GM12878 (cell line): ENCODE data around the gene ARHGEF7. TPM values are rescaled to one million over a fixed set of nuclear protein-coding genes. Genes with fewer than 3 reads are reported as not detected.

Source experiments
- ATAC-seq: fragments of 200-7000 bp; cut with Tn5 transposase; 3 replicates; pipeline ENCODE4 v1.9.1; 2020; ENCODE audit warnings: mild to moderate bottlenecking, moderate library complexity
- BruUV-seq: library from RNA; stranded (reverse); fragments of 400-500 nt; replicated peaks from 2 replicates; lab custom pipeline; 2021; lab: Mats Ljungman, UMichigan
- CTCF ChIA-PET: fragments of 300-600 bp; sonication (Branson Sonifier 250); formaldehyde crosslinking; extraction: SDS; loops from one replicate; lab custom pipeline; 2021; ENCODE audit warnings: inconsistent platforms; lab: Yijun Ruan, JAX
- POLR2A ChIA-PET: fragments of 350-600 bp; formaldehyde crosslinking; extraction: SDS; loops from one replicate; lab custom pipeline; 2021; ENCODE audit warnings: inconsistent platforms; lab: Charles Lee
- RAD21 ChIA-PET: fragments of 300-600 bp; sonication (Branson Sonifier 250); formaldehyde crosslinking; loops from one replicate; lab custom pipeline; 2023; ENCODE audit warnings: antibody characterized with exemption; ENCODE audit not compliant: unreplicated experiment; lab: Charles Lee
- SMC1A ChIA-PET: fragments of 300-600 bp; sonication (Branson Sonifier 250); formaldehyde crosslinking; loops from one replicate; lab custom pipeline; 2023; ENCODE audit not compliant: unreplicated experiment, uncharacterized antibody; lab: Charles Lee
- DNase-seq: peaks from one replicate; pipeline ENCODE4 v3.0.0-alpha.2; 2011; ENCODE audit warnings: low read depth, low spot score
- FAIRE-seq: peaks from 3 replicates; lab custom pipeline; 2011; peaks lifted over from hg19 to GRCh38; lab: Jason Lieb, UNC
- H2AFZ ChIP-seq: 2 replicates; pipeline ENCODE4 v1.6.0; 2011; ENCODE audit warnings: low read depth, low read length, control low read depth; ENCODE audit not compliant: control insufficient read depth
- H3K27ac ChIP-seq: 2 replicates; pipeline ENCODE4 v1.5.1; 2011; ENCODE audit warnings: control low read depth; ENCODE audit not compliant: control insufficient read depth, insufficient read depth
- H3K27me3 ChIP-seq, 2 experiments: replicated peaks in 1 of 2; 2 replicates each; pipeline versions ENCODE4 v1.6.0 to v1.6.1; 2011; ENCODE audit warnings: low read length in 1 of 2; ENCODE audit not compliant: control insufficient read depth in 2 of 2, insufficient read depth in 2 of 2
- H3K36me3 ChIP-seq, 2 experiments: 2 replicates each; pipeline ENCODE4 v1.5.1; 2011; ENCODE audit warnings: low read length in 1 of 2; ENCODE audit not compliant: control insufficient read depth in 2 of 2, insufficient read depth in 2 of 2
- H3K4me1 ChIP-seq: 2 replicates; pipeline ENCODE4 v1.6.1; 2011; ENCODE audit warnings: mild to moderate bottlenecking, low read length, moderate library complexity, mixed read lengths; ENCODE audit not compliant: control insufficient read depth, insufficient read depth
- H3K4me2 ChIP-seq: 2 replicates; pipeline ENCODE4 v1.6.0; 2011; ENCODE audit warnings: control low read depth; ENCODE audit not compliant: control insufficient read depth, insufficient read depth
- H3K4me3 ChIP-seq: fragments of 200-600 bp; sonication (generic); 2 replicates; pipeline ENCODE4 v1.5.1; 2016
- H3K79me2 ChIP-seq: 2 replicates; pipeline ENCODE4 v1.6.0; 2011; ENCODE audit warnings: low read length; ENCODE audit not compliant: control insufficient read depth, insufficient read depth
- H3K9ac ChIP-seq: 2 replicates; pipeline ENCODE4 v1.8.0; 2011; ENCODE audit warnings: low read length, control low read depth, mixed read lengths; ENCODE audit not compliant: control insufficient read depth, insufficient read depth
- H3K9me3 ChIP-seq: replicated peaks from 3 replicates; pipeline ENCODE4 v1.5.1; 2011; ENCODE audit warnings: mild to moderate bottlenecking, low read length; ENCODE audit not compliant: control insufficient read depth, insufficient read depth
- H4K20me1 ChIP-seq: 2 replicates; pipeline ENCODE4 v1.6.0; 2011; ENCODE audit not compliant: control insufficient read depth, insufficient read depth
- BCL11A ChIP-seq: IDR thresholded peaks from 2 replicates; pipeline ENCODE4 v1.6.1; 2011; ENCODE audit warnings: low read depth, low read length
- FOXK2 ChIP-seq: fragments of 450-650 bp; IDR thresholded peaks from 2 replicates; pipeline ENCODE4 v1.6.1; 2017; ENCODE audit warnings: mild to moderate bottlenecking, moderate library complexity
- HDAC6 ChIP-seq: fragments of 200-600 bp; sonication (generic); IDR thresholded peaks from one replicate; pipeline ENCODE4 v1.8.0; 2017; ENCODE audit warnings: antibody characterized with exemption; ENCODE audit not compliant: unreplicated experiment
- MTA3 ChIP-seq: IDR thresholded peaks from 2 replicates; pipeline ENCODE4 v1.6.1; 2012; ENCODE audit warnings: low read length, inconsistent platforms, borderline replicate concordance
- NBN ChIP-seq: fragments of 450-650 bp; IDR thresholded peaks from 2 replicates; pipeline ENCODE4 v1.6.1; 2016
- NFYB ChIP-seq: IDR thresholded peaks from 2 replicates; pipeline ENCODE4 v1.6.1; 2011; ENCODE audit warnings: low read depth, mild to moderate bottlenecking, low read length, improper control_type of control experiment, moderate library complexity; ENCODE audit not compliant: insufficient read depth
- PBX3 ChIP-seq: IDR thresholded peaks from 2 replicates; pipeline ENCODE4 v1.6.1; 2011; ENCODE audit warnings: mild to moderate bottlenecking, low read depth, low read length, moderate library complexity; ENCODE audit not compliant: insufficient replicate concordance
- POLR2A ChIP-seq: IDR thresholded peaks from 2 replicates; pipeline ENCODE4 v1.6.1; 2011; ENCODE audit warnings: low read depth, mild to moderate bottlenecking, low read length
- RAD21 ChIP-seq: IDR thresholded peaks from 2 replicates; pipeline ENCODE4 v1.6.1; 2011; ENCODE audit warnings: mild to moderate bottlenecking, low read depth, low read length, moderate library complexity; ENCODE audit not compliant: insufficient read depth
- SP1 ChIP-seq: IDR thresholded peaks from one replicate; pipeline ENCODE4 v1.6.1; 2011; ENCODE audit warnings: low read depth, low read length
- TAF1 ChIP-seq: IDR thresholded peaks from 2 replicates; pipeline ENCODE4 v1.6.1; 2011; ENCODE audit warnings: mild to moderate bottlenecking, low read depth, low read length, borderline replicate concordance
- TARDBP ChIP-seq: IDR thresholded peaks from 2 replicates; pipeline ENCODE4 v1.6.1; 2016; ENCODE audit warnings: borderline replicate concordance
- TBL1XR1 ChIP-seq: IDR thresholded peaks from 2 replicates; pipeline ENCODE4 v1.6.1; 2012; ENCODE audit warnings: low read depth, low read length, improper control_type of control experiment
- ZNF217 ChIP-seq: fragments of 450-650 bp; IDR thresholded peaks from 2 replicates; pipeline ENCODE4 v1.6.1; 2017; ENCODE audit warnings: antibody characterized with exemption, mild to moderate bottlenecking
- ZNF384 ChIP-seq: IDR thresholded peaks from 2 replicates; pipeline ENCODE4 v1.6.1; 2012; ENCODE audit warnings: low read depth, mild to moderate bottlenecking, low read length, improper control_type of control experiment, borderline replicate concordance
- WGBS: methylation state at CpG from one replicate; pipeline ENCODE4 v1.1.6; 2016; ENCODE audit warnings: low lambda C conversion rate; ENCODE audit not compliant: insufficient replicate concordance, insufficient coverage; ENCODE audit errors: missing lambda C conversion rate; 5-methylcytosine and 5-hydroxymethylcytosine counted together
- in situ Hi-C: fragments of 300-500 bp; cut with MboI; formaldehyde crosslinking; loops from 9 replicates; pipeline ENCODE4 v1.14.3; 2018; ENCODE audit warnings: mixed read lengths
- intact Hi-C: fragments of 100-400 bp; cut with micrococcal nuclease; formaldehyde crosslinking; loops from one replicate; pipeline ENCODE4 v1.14.2; 2022; ENCODE audit not compliant: unreplicated experiment
- polyA plus RNA-seq, 11 experiments: library from polyadenylated mRNA; depleted of rRNA in 4 of 11; unstranded in 6 of 11; stranded (reverse) in 5 of 11; fragments of >200 nt; fragmentation: Nextera tagmentation in 4 of 11; fragmentation: Illumina TruSeq in 1 of 11; extraction: Ambion mirVana in 4 of 11; extraction: Trizol in 1 of 11; gene quantifications; 1 replicate in 1 of 11; 2 replicates in 10 of 11; pipeline versions ENCODE4 v1.2.1 to v1.2.3, GENCODE V29; 2011 to 2016; ENCODE audit warnings: inconsistent platforms in 2 of 11, missing spikeins in 2 of 11, low read depth in 1 of 11
- total RNA-seq, 4 experiments: library from RNA; depleted of rRNA in 3 of 4; stranded (reverse); fragments of >200 nt in 3 of 4; fragmentation: Illumina TruSeq in 1 of 4; extraction: Trizol in 1 of 4; gene quantifications; 2 replicates each; pipeline versions ENCODE4 v1.2.1 to v1.2.3, GENCODE V29; 2013 to 2021

Gene ARHGEF7
- total and polyA plus RNA-seq, 10 of the 15 experiments (the other 5 are each of a cell fraction or from before 2014, with no cell fraction given) = 4.7 to 65.5 (median 36.6) TPM

DNA sequence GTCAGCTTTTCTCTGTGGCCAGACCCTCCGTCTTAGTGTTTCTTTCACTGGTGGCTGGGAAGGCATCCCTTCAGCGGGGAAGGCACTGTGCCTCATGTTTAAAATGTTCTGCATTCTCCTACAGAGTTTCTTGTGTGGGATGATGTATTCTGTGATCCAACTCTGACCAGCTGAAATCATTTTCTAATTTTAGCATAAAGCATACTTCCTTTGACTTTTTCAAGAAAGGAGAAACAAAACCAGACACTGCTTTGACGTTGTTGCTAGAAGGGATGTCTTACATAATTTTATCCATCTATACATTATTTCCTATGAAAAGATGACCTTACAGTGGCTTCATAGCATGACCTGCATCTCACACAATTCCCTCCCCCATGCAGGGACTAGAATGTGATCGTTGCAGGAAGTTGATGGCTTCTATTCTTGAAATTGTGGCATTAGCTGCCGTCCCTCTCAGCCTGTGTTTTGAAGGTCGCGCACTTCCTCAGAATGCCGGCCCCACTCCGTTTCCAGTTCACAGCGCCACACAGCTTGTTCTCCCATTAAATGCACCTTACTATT is 166.7 kb downstream of the ARHGEF7 start:
- BruUV-seq = no TSS peak
- RAD21 ChIA-PET = interaction anchor here (1.3 kb wide), 1 partner anchor 214 kb away, joined by 4 read pairs; no protein-coding TSS in a partner anchor
- CTCF ChIA-PET = interaction anchor here (1.3 kb wide), 1 partner anchor 214 kb away, joined by 4 read pairs; no protein-coding TSS in a partner anchor

DNA sequence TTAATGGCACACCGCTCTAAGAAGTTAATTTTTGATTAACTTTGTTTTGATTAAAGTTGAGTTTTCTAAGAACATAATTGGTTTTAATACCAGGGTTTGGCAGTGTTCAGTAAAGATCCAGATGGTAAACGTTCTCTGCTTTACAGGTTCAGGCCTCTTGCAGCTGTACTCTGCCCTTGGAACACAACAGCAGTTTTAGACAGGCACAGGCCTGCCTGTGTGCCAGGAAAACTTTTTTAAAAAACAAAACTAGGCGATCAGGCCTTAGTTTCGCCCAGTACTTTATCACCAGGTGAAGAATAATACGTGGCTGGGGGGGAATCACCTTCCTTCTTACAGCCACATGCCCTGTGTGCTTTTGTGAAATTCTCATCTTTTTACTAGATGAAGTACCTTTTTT is 167.3 kb downstream of the ARHGEF7 start:
- 96% methylated on average over 5 of the region's 5 CpGs for WGBS
- peaks cover 35 to 49% of the 10 kb centered on the region in 2 experiments for H3K36me3 ChIP-seq
- H3K9me3 ChIP-seq = no peaks in the 10 kb centered on the region
- H3K4me3 ChIP-seq = no peak overlapping the region
- no peaks in the 10 kb centered on the region for H4K20me1 ChIP-seq
- H3K4me1 ChIP-seq = no peaks in the 10 kb centered on the region
- no peak overlapping the region for H3K4me2 ChIP-seq
- no peaks in the 10 kb centered on the region for H3K79me2 ChIP-seq
- CTCF ChIA-PET = no interaction called here
- no peak for ATAC-seq
- RAD21 ChIA-PET = no interaction called here
- intact Hi-C loops (no loop called here), in situ Hi-C loops (no loop called here)
- no peak overlapping the region for H2AFZ ChIP-seq
- DNase-seq = no peak
- no peak overlapping the region for H3K27ac ChIP-seq
- SMC1A ChIA-PET = no interaction called here
- no peak overlapping the region for H3K9ac ChIP-seq
- BruUV-seq = no TSS peak
- POLR2A ChIA-PET = no interaction called here
- no peaks in the 10 kb centered on the region for H3K27me3 ChIP-seq
- TF ChIP-seq ZNF384 (no peak), NBN (no peak), PBX3 (no peak), SP1 (no peak), BCL11A (no peak)
- FAIRE-seq = no peak

More for the DNA sequence above, 166.7 kb downstream of the ARHGEF7 start:
- H2AFZ ChIP-seq = no peak overlapping the region
- H3K79me2 ChIP-seq = no peaks in the 10 kb centered on the region
- intact Hi-C loops (no loop called here), in situ Hi-C loops (no loop called here)
- H3K9me3 ChIP-seq = no peaks in the 10 kb centered on the region
- WGBS = 68% methylated on average over 10 of the region's 10 CpGs
- DNase-seq = no peak
- H3K36me3 ChIP-seq = peaks cover 30 to 49% of the 10 kb centered on the region in 2 experiments
- ChIA-PET SMC1A (interaction anchor here (0.7 to 1.4 kb wide), 2 partner anchors 17 to 214 kb away, joined by 3 to 4 read pairs; no protein-coding TSS in a partner anchor), POLR2A (no interaction called here)
- FAIRE-seq = peak; percentile 13
- H4K20me1 ChIP-seq = no peaks in the 10 kb centered on the region
- H3K27me3 ChIP-seq = no peaks in the 10 kb centered on the region
- no peak overlapping the region for H3K4me2 ChIP-seq
- no peak overlapping the region for H3K4me3 ChIP-seq
- no peak for ATAC-seq
- no peak for TF ChIP-seq TARDBP
- TF ChIP-seq TBL1XR1 = no peak
- no peak for TF ChIP-seq MTA3
- TF ChIP-seq ZNF217 = no peak
- no peak for TF ChIP-seq NFYB
- no peak for TF ChIP-seq HDAC6
- no peak for TF ChIP-seq RAD21
- no peak for TF ChIP-seq POLR2A
- no peak for TF ChIP-seq ZNF384
- TF ChIP-seq TAF1 = no peak
- no peak for TF ChIP-seq FOXK2
- no peak overlapping the region for H3K9ac ChIP-seq
- no peak overlapping the region for H3K27ac ChIP-seq
- H3K4me1 ChIP-seq = no peaks in the 10 kb centered on the region
